ENCODE data around the gene SLC9A8.

DNA sequence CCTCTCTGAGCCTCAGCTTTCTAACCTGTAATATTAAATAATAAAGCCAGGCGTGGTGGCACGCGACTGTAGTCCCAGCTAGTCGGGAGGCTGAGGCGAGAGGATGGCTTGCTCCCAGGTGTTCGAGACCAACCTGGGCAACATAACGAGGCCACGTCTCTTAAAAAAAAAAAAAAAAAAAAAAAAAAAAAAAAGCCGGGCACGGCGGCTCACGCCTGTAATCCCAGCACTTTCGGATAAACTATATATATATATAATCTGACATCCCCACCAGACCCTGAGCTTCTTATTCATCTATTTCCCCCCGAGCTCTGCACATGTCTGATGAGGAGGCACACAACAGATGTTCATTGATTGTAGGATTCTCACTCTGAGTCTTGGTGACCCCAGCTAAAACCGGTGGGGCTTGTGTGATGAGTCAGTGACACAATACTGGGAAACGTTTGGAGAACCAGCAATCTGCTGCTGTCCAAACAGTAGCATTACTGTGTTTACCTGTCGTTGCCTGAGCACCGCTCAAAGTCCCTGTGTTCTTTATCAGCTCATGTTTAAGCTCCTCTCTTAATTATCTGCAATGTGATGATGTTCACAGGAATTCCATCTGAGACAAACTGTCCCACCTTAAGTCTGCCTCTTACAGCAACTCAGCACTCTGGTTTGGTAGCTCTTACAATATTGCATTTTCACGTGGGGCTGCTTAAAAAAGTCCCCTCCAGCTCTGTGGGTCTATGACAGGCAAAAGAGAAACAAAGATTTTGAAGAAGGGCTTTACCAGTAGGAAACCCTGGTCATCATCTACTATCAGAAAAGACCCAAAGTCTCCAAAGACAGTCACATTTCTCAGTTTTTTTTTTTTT is 103.7 kb downstream of the SLC9A8 start:
- TF ChIP-seq, protein P1, sequence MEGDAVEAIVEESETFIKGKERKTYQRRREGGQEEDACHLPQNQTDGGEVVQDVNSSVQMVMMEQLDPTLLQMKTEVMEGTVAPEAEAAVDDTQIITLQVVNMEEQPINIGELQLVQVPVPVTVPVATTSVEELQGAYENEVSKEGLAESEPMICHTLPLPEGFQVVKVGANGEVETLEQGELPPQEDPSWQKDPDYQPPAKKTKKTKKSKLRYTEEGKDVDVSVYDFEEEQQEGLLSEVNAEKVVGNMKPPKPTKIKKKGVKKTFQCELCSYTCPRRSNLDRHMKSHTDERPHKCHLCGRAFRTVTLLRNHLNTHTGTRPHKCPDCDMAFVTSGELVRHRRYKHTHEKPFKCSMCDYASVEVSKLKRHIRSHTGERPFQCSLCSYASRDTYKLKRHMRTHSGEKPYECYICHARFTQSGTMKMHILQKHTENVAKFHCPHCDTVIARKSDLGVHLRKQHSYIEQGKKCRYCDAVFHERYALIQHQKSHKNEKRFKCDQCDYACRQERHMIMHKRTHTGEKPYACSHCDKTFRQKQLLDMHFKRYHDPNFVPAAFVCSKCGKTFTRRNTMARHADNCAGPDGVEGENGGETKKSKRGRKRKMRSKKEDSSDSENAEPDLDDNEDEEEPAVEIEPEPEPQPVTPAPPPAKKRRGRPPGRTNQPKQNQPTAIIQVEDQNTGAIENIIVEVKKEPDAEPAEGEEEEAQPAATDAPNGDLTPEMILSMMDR (conservative IDR thresholded peaks at IDR 0.05; ENCODE audit: low read length), result no peak
- no peak for TF ChIP-seq EZH2phosphoT487 (IDR thresholded peaks at IDR 0.05; ENCODE audit: borderline replicate concordance, low read depth, low read length)

Measured in OCI-LY7 (cell line).